Spleen (tissue), 11 donors: Measurements from ENCODE around the gene SNRNP25. TPM values are rescaled to one million over a fixed set of nuclear protein-coding genes. Genes with fewer than 3 reads are reported as not detected.

Experiments used
- DNase-seq: peaks from one replicate; pipeline ENCODE4 v3.0.0-alpha.2; 2020
- H3K27ac ChIP-seq, 8 donors: fragments of 200-600 bp; sonication (generic) in 7 of 8; 1 replicate in 4 of 8; 2 replicates in 4 of 8; pipeline versions ENCODE4 v1.5.0 to v1.8.0; 2016 to 2021; ENCODE audit warnings: inconsistent platforms in 4 of 8, mild to moderate bottlenecking in 4 of 8, moderate library complexity in 1 of 8
- H3K27me3 ChIP-seq, 7 donors: fragments of 200-600 bp; sonication (generic) in 6 of 7; replicated peaks in 1 of 7; 1 replicate in 4 of 7; 2 replicates in 3 of 7; pipeline versions ENCODE4 v1.5.0 to v1.8.0; 2016 to 2021; ENCODE audit warnings: inconsistent platforms in 3 of 7, mild to moderate bottlenecking in 1 of 7
- H3K36me3 ChIP-seq, 6 donors: fragments of 200-600 bp; sonication (generic) in 5 of 6; 1 replicate in 4 of 6; 2 replicates in 2 of 6; pipeline versions ENCODE4 v1.5.0 to v1.8.0; 2016 to 2021; ENCODE audit warnings: inconsistent platforms in 2 of 6
- H3K4me1 ChIP-seq, 6 donors: fragments of 200-600 bp; sonication (generic) in 5 of 6; 1 replicate in 3 of 6; 2 replicates in 3 of 6; pipeline versions ENCODE4 v1.5.0 to v1.8.0; 2016 to 2021; ENCODE audit warnings: inconsistent platforms in 3 of 6
- H3K4me3 ChIP-seq, 8 donors: fragments of 200-600 bp; sonication (generic) in 7 of 8; 1 replicate in 4 of 8; 2 replicates in 4 of 8; pipeline versions ENCODE4 v1.5.0 to v1.8.0; 2016 to 2021; ENCODE audit warnings: inconsistent platforms in 4 of 8, mild to moderate bottlenecking in 4 of 8, moderate library complexity in 2 of 8
- H3K9me3 ChIP-seq, 8 donors: fragments of 200-600 bp; sonication (generic) in 7 of 8; 1 replicate in 4 of 8; 2 replicates in 4 of 8; pipeline versions ENCODE4 v1.5.0 to v1.8.0; 2016 to 2021; ENCODE audit warnings: inconsistent platforms in 4 of 8
- POLR2A ChIP-seq, 3 donors: fragments of 450-650 bp; IDR thresholded peaks; one replicate each; pipeline ENCODE4 v1.5.1; 2017; ENCODE audit warnings: antibody characterized with exemption in 3 of 3, mild to moderate bottlenecking in 1 of 3
- POLR2AphosphoS5 ChIP-seq, 3 donors: sonication (generic); formaldehyde crosslinking; IDR thresholded peaks; one replicate each; pipeline ENCODE4 v1.5.1; 2017; ENCODE audit warnings: antibody characterized with exemption in 3 of 3
- WGBS, 5 donors: extraction: QIAGEN DNeasy Blood & Tissue Kit in 3 of 5; methylation state at CpG; one replicate each; pipeline versions ENCODE4 v1.1.5 to v1.1.7; 2013 to 2018; 5-methylcytosine and 5-hydroxymethylcytosine counted together
- intact Hi-C: fragments of 100-400 bp; cut with DNase I; formaldehyde crosslinking; loops from one replicate; pipeline ENCODE4 v1.15.0; 2023; ENCODE audit warnings: low total_unique reads
- polyA plus RNA-seq, 3 donors: library from polyadenylated mRNA; stranded (reverse); fragments of 200-250 nt; gene quantifications; one replicate each; pipeline ENCODE4 v1.2.1, GENCODE V29; 2013
- total RNA-seq, 7 donors: library from RNA; depleted of rRNA in 3 of 7; stranded (reverse); fragments of >200 nt in 3 of 7; fragmentation: NEBNext Ultra II Directional in 4 of 7; extraction: Animal tissue kit (Norgen Biotek cat#: 25700) in 4 of 7; gene quantifications; one replicate each; pipeline versions ENCODE4 v1.1.0 to v1.2.1, GENCODE V29; 2016 to 2021
- TF ChIP-seq, protein P1 (sequence below), 11 experiments: fragments of 200-600 bp in 7 of 11; fragments of 450-650 bp in 4 of 11; sonication (generic) in 4 of 11; IDR thresholded peaks in 8 of 11; conservative IDR thresholded peaks in 3 of 11; 1 replicate in 7 of 11; 2 replicates in 4 of 11; pipeline versions ENCODE4 v1.4.0 to v1.8.0; 2016 to 2021; ENCODE audit warnings: antibody characterized with exemption in 11 of 11, inconsistent platforms in 4 of 11, mild to moderate bottlenecking in 1 of 11
- donor health status: healthy with polysubstance abuse.
- donor health status: DM: no; HTN: no; CAD: no; lungs with moderate emphysema.
- donor health status: DM: no; HTN: no; CAD: no.
- donor health status: Bipolar disorder and iron deficiency.
- donor health status: healthy.
- donor health status: DM: no; HTN: no; CAD: no.
- donor health status: DM: yes; HTN: yes; CAD: no.

Gene SNRNP25
- total and polyA plus RNA-seq, 10 donors = 13.6 to 48.1 (median 21.3) TPM

DNA sequence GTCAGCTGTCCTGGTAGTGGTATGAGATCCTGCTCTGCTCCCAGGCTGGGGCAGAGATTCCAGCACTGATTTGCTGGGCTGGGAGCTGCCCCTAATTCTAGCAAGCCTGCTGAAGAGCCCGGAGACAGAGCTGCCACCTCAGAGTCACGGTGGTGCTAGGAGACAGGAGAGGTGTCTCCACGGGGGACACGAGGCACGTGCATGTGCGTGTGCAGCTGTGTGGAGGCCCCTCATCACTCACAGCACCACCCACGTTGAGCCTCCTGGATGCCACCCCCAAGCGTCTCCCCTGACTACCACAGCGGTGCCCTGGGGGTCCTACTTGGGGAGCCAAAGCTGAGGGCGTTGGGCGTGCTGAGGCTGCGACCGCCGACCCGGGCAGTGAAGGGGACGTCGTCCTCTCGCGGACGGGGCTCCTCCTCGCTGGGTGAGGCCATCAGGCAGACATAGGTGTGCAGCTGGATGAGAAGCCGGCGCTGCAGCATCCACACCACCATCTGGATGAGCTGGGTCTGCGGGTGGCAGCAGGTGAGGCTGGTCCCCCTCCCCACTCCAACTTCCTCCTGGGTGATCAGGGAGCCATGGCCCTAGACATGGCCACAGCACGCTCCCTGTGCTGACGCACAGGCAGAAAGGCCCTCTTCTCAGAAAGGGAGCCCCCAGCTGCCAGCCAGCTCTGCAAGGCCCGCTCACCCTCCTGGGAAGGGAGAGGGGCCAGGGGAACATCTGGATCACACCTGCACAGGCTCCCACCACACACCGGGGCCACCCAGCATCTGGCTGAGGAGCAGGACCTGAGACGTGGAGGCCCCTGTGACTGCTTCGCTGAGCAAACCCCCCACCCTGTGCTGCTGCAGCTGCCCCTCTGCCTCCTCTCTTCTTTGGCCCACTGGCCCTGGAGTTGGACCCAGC, 36.0 kb downstream of the SNRNP25 start:
- intact Hi-C loops = no loop called here
- DNase-seq = no peak

DNA sequence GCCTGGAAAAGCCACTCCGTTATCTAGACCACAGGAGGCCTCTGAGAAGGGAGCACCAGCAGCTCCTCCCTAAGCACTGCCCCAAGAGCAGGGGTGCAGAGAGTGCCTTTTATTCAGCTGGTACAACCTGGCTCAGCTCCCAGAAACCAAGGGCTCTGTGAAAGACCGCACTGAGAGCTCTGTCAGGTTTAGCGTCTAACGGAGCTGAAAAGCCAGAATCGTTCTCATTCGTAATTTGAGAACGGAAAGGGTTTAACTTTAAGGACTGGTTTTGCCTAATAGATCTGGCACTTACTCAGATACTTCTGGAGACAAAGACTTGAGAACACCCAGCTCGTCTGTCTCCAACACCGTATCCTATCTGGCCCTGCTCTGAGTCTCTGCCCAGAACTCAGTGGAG, 37.9 kb downstream of the SNRNP25 start:
- Histone ChIP-seq H3K4me3 (no peak overlapping the region), H3K27ac (no peak overlapping the region), H3K36me3 (peaks cover 0 to 91% (median 37%) of the 10 kb centered on the region in 6 donors), H3K27me3 (no peaks in the 10 kb centered on the region), H3K4me1 (peaks cover 0 to 9% (median under 1%) of the 10 kb centered on the region in 6 donors), H3K9me3 (no peaks in the 10 kb centered on the region)
- 46 to 72% (median 65%) methylated on average over 9 of the region's 9 CpGs for WGBS, 5 donors
- intact Hi-C loops = no loop called here
- TF ChIP-seq POLR2A (IDR thresholded peaks at IDR 0.05) = no peak
- no peak for TF ChIP-seq POLR2AphosphoS5 (IDR thresholded peaks at IDR 0.05)
- TF ChIP-seq, protein P1, sequence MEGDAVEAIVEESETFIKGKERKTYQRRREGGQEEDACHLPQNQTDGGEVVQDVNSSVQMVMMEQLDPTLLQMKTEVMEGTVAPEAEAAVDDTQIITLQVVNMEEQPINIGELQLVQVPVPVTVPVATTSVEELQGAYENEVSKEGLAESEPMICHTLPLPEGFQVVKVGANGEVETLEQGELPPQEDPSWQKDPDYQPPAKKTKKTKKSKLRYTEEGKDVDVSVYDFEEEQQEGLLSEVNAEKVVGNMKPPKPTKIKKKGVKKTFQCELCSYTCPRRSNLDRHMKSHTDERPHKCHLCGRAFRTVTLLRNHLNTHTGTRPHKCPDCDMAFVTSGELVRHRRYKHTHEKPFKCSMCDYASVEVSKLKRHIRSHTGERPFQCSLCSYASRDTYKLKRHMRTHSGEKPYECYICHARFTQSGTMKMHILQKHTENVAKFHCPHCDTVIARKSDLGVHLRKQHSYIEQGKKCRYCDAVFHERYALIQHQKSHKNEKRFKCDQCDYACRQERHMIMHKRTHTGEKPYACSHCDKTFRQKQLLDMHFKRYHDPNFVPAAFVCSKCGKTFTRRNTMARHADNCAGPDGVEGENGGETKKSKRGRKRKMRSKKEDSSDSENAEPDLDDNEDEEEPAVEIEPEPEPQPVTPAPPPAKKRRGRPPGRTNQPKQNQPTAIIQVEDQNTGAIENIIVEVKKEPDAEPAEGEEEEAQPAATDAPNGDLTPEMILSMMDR (IDR thresholded peaks at IDR 0.05 in 8 of 11, conservative IDR thresholded peaks at IDR 0.05 in 3 of 11) = no peak
- DNase-seq = no peak

More for the DNA sequence above, 36.0 kb downstream of the SNRNP25 start:
- Histone ChIP-seq H3K27ac (no peak overlapping the region), H3K27me3 (no peaks in the 10 kb centered on the region), H3K36me3 (peaks cover 0 to 98% (median 47%) of the 10 kb centered on the region in 6 donors), H3K4me1 (peaks cover 10 to 25% (median 18%) of the 10 kb centered on the region in 6 donors), H3K4me3 (no peak overlapping the region), H3K9me3 (no peaks in the 10 kb centered on the region)
- WGBS, 5 donors = 92 to 96% (median 93%) methylated on average over 22 to 30 of the region's 30 CpGs
- TF ChIP-seq, protein P1 (IDR thresholded peaks at IDR 0.05 in 8 of 11, conservative IDR thresholded peaks at IDR 0.05 in 3 of 11) = no peak
- peak in 1 of 3 donors; percentile 49 for TF ChIP-seq POLR2AphosphoS5 (IDR thresholded peaks at IDR 0.05)
- no peak for TF ChIP-seq POLR2A (IDR thresholded peaks at IDR 0.05)

DNA sequence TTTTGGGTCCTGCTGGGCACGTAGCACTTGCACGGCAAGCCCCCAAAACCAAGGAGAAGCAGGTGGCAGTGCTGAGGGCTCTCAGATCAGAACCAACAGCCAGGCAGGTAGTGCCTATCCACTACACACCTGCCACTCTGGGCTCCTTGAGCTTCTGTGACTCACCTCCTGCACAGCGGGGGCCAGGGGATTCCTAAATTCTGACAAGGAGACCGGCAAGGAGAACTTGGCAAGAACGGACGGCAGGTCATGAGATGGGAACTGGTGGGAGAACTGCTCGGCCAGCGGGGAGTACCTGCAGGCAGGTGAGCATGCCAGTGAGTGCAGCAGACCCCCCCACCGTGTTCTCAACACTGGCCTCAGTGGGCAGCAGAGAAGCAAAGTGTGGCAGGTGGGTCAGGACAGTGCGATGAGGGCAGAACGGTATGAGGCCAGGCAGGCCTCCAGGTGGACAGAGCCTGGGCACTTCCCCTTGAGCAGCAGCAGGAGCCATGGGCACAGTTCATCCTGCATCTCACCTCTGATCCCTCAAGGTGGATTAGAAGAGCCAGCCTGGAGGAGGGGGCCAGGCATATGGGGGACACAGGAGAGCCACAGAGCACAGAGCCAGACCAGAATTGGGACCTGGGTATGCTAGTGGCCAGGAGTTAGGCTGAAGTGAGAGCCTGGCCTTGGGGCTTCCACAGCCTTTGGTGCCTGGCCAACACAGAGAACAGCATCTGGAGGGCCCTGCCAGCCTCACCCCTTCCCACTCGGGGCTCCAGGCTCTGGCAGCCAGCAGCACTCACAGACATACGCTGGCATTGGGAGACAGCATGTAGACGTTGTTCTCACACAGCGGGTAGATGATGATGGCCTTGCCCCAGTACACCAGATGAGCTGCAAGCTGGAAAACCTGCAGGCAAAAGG, 39.1 kb downstream of the SNRNP25 start:
- 83 to 95% (median 92%) methylated on average over 9 to 15 of the region's 15 CpGs for WGBS, 5 donors
- TF ChIP-seq, protein P1 (IDR thresholded peaks at IDR 0.05 in 8 of 11, conservative IDR thresholded peaks at IDR 0.05 in 3 of 11) = no peak
- TF ChIP-seq POLR2AphosphoS5 (IDR thresholded peaks at IDR 0.05) = peak in 2 of 3 donors; percentile 11 to 46
- Histone ChIP-seq H3K9me3 (no peaks in the 10 kb centered on the region), H3K36me3 (peaks cover 0 to 82% (median 29%) of the 10 kb centered on the region in 6 donors), H3K4me1 (peaks cover 3 to 14% (median 11%) of the 10 kb centered on the region in 6 donors), H3K27me3 (no peaks in the 10 kb centered on the region), H3K27ac (no peak overlapping the region), H3K4me3 (no peak overlapping the region)
- no peak for DNase-seq
- intact Hi-C loops = no loop called here
